WTC11 (cell line): ENCODE data around the gene VPS4A. TPM values are rescaled to one million over a fixed set of nuclear protein-coding genes. Genes with fewer than 3 reads are reported as not detected.

Source experiments
- ATAC-seq: fragments of 200-7000 bp; cut with Tn5 transposase; 2 replicates; pipeline ENCODE4 v1.10.0; 2021; ENCODE audit warnings: mild to moderate bottlenecking, moderate library complexity
- CTCF ChIA-PET: fragments of 300-600 bp; sonication (Branson Sonifier 250); formaldehyde crosslinking; loops from one replicate; lab custom pipeline; 2021; ENCODE audit warnings: antibody characterized with exemption; lab: Charles Lee
- POLR2A ChIA-PET: fragments of 350-600 bp; sonication (Branson Sonifier 250); formaldehyde crosslinking; loops from one replicate; lab custom pipeline; 2021; ENCODE audit warnings: antibody characterized with exemption; lab: Charles Lee
- DNase-seq: peaks from one replicate; pipeline ENCODE4 v3.0.0; 2021; ENCODE audit warnings: low spot score
- H3K27ac Mint-ChIP-seq: 2 replicates; pipeline ENCODE4 v1.8.0; 2021; ENCODE audit warnings: mixed read lengths
- H3K27me3 Mint-ChIP-seq: 2 replicates; pipeline ENCODE4 v1.8.0; 2021; ENCODE audit warnings: low read depth, mild to moderate bottlenecking, moderate library complexity, mixed read lengths
- H3K36me3 Mint-ChIP-seq: 2 replicates; pipeline ENCODE4 v1.8.0; 2021; ENCODE audit warnings: mixed read lengths
- H3K4me1 Mint-ChIP-seq: 2 replicates; pipeline ENCODE4 v1.8.0; 2022; ENCODE audit warnings: mixed read lengths
- H3K4me3 Mint-ChIP-seq: 2 replicates; pipeline ENCODE4 v1.8.0; 2021; ENCODE audit warnings: mild to moderate bottlenecking, moderate library complexity, mixed read lengths
- H3K9me3 Mint-ChIP-seq: 2 replicates; pipeline ENCODE4 v1.8.0; 2021; ENCODE audit warnings: mixed read lengths
- ATF3 ChIP-seq: sonication (generic); formaldehyde crosslinking; conservative IDR thresholded peaks from 2 replicates; pipeline ENCODE4 v1.8.1; 2022; ENCODE audit warnings: mild to moderate bottlenecking, missing genetic modification reagents
- CBFB ChIP-seq: sonication (generic); formaldehyde crosslinking; IDR thresholded peaks from 2 replicates; pipeline ENCODE4 v1.8.1; 2022; ENCODE audit warnings: mild to moderate bottlenecking, low read depth, missing genetic modification reagents
- CREB1 ChIP-seq: sonication (generic); formaldehyde crosslinking; IDR thresholded peaks from 2 replicates; pipeline ENCODE4 v1.8.0; 2023; ENCODE audit warnings: mild to moderate bottlenecking, missing genetic modification reagents
- CREM ChIP-seq: sonication (generic); formaldehyde crosslinking; IDR thresholded peaks from 2 replicates; pipeline ENCODE4 v1.8.1; 2022; ENCODE audit warnings: mild to moderate bottlenecking, missing genetic modification reagents, moderate library complexity
- ELF4 ChIP-seq: sonication (generic); formaldehyde crosslinking; IDR thresholded peaks from 2 replicates; pipeline ENCODE4 v1.8.1; 2022; ENCODE audit warnings: low read depth, mild to moderate bottlenecking, moderate library complexity, missing genetic modification reagents
- EMX1 ChIP-seq: fragments of 250-450 bp; sonication (Bioruptor Pico); IDR thresholded peaks from 2 replicates; pipeline ENCODE4 v1.8.0; 2021; ENCODE audit warnings: mild to moderate bottlenecking
- ETV6 ChIP-seq: sonication (generic); formaldehyde crosslinking; IDR thresholded peaks from 2 replicates; pipeline ENCODE4 v1.8.1; 2022; ENCODE audit warnings: mild to moderate bottlenecking, missing genetic modification reagents
- FOXJ3 ChIP-seq: sonication (generic); formaldehyde crosslinking; IDR thresholded peaks from 2 replicates; pipeline ENCODE4 v1.9.0; 2021; ENCODE audit warnings: missing genetic modification reagents, mild to moderate bottlenecking, borderline replicate concordance
- FOXK1 ChIP-seq: sonication (generic); formaldehyde crosslinking; IDR thresholded peaks from 2 replicates; pipeline ENCODE4 v1.8.0; 2022; ENCODE audit warnings: mild to moderate bottlenecking, moderate library complexity, missing genetic modification reagents
- FOXP4 ChIP-seq: sonication (generic); formaldehyde crosslinking; IDR thresholded peaks from 2 replicates; pipeline ENCODE4 v1.8.0; 2022; ENCODE audit warnings: mild to moderate bottlenecking, missing genetic modification reagents
- HMGA2 ChIP-seq: fragments of 250-450 bp; sonication (Bioruptor Pico); IDR thresholded peaks from 2 replicates; pipeline ENCODE4 v1.4.0; 2021; ENCODE audit warnings: mild to moderate bottlenecking, moderate library complexity
- IRF1 ChIP-seq: sonication (generic); formaldehyde crosslinking; IDR thresholded peaks from 2 replicates; pipeline ENCODE4 v1.8.0; 2023; ENCODE audit warnings: missing genetic modification reagents
- MLX ChIP-seq: sonication (generic); formaldehyde crosslinking; IDR thresholded peaks from 2 replicates; pipeline ENCODE4 v1.8.1; 2023; ENCODE audit warnings: mild to moderate bottlenecking, missing genetic modification reagents, moderate library complexity
- NFATC4 ChIP-seq: fragments of 250-450 bp; sonication (Bioruptor Pico); IDR thresholded peaks from 2 replicates; pipeline ENCODE4 v1.9.0; 2021; ENCODE audit warnings: mild to moderate bottlenecking
- NFE2L1 ChIP-seq: sonication (generic); formaldehyde crosslinking; IDR thresholded peaks from 2 replicates; pipeline ENCODE4 v1.8.1; 2023; ENCODE audit warnings: missing genetic modification reagents
- NR3C1 ChIP-seq: sonication (generic); formaldehyde crosslinking; conservative IDR thresholded peaks from 2 replicates; pipeline ENCODE4 v1.8.1; 2023; ENCODE audit warnings: low read depth, mild to moderate bottlenecking, missing genetic modification reagents
- RORB ChIP-seq: fragments of 250-450 bp; sonication (Bioruptor Pico); IDR thresholded peaks from 2 replicates; pipeline ENCODE4 v1.9.0; 2021; ENCODE audit warnings: mild to moderate bottlenecking
- SMAD4 ChIP-seq: sonication (generic); formaldehyde crosslinking; IDR thresholded peaks from 2 replicates; pipeline ENCODE4 v1.8.0; 2022; ENCODE audit warnings: mild to moderate bottlenecking, missing genetic modification reagents
- SOX15 ChIP-seq: fragments of 250-450 bp; sonication (Bioruptor Pico); IDR thresholded peaks from 2 replicates; pipeline ENCODE4 v1.9.0; 2021; ENCODE audit warnings: mild to moderate bottlenecking
- SP1 ChIP-seq: sonication (generic); formaldehyde crosslinking; conservative IDR thresholded peaks from 2 replicates; pipeline ENCODE4 v1.8.1; 2022; ENCODE audit warnings: missing genetic modification reagents
- STAT6 ChIP-seq: sonication (generic); formaldehyde crosslinking; conservative IDR thresholded peaks from 2 replicates; pipeline ENCODE4 v1.8.1; 2023; ENCODE audit warnings: mild to moderate bottlenecking, low read depth, missing genetic modification reagents, moderate library complexity
- TEAD4 ChIP-seq: sonication (generic); formaldehyde crosslinking; IDR thresholded peaks from 2 replicates; pipeline ENCODE4 v1.8.0; 2022; ENCODE audit warnings: mild to moderate bottlenecking, missing genetic modification reagents
- USF2 ChIP-seq: sonication (generic); formaldehyde crosslinking; IDR thresholded peaks from 2 replicates; pipeline ENCODE4 v1.8.1; 2023; ENCODE audit warnings: mild to moderate bottlenecking, missing genetic modification reagents, moderate library complexity
- ZNF232 ChIP-seq: sonication (generic); formaldehyde crosslinking; IDR thresholded peaks from 2 replicates; pipeline ENCODE4 v1.8.0; 2022; ENCODE audit warnings: mild to moderate bottlenecking, missing genetic modification reagents
- ZNF263 ChIP-seq: sonication (generic); formaldehyde crosslinking; IDR thresholded peaks from 2 replicates; pipeline ENCODE4 v1.8.1; 2022; ENCODE audit warnings: low read depth, mild to moderate bottlenecking, moderate library complexity, missing genetic modification reagents
- ZNF281 ChIP-seq: sonication (generic); formaldehyde crosslinking; IDR thresholded peaks from 2 replicates; pipeline ENCODE4 v1.8.0; 2023; ENCODE audit warnings: mild to moderate bottlenecking, missing genetic modification reagents
- ZNF423 ChIP-seq: fragments of 250-450 bp; sonication (Bioruptor Pico); IDR thresholded peaks from 2 replicates; pipeline ENCODE4 v2.1.2; 2022; ENCODE audit warnings: mild to moderate bottlenecking, moderate library complexity
- total RNA-seq: library from RNA; stranded (reverse); gene quantifications from 3 replicates; pipeline ENCODE4 v1.2.3, GENCODE V29; 2021

VPS4A gene
- total RNA-seq, 1 experiment from 2014 or later, result 28.3 TPM

GRCh38 chr16:69330286-69331109, 19.3 kb downstream of the VPS4A start, which contains the start of gene PDF (continued):
- TF ChIP-seq FOXP4 (peak; percentile 36; the same call in 1 of the 2 replicates), ELF4 (CRISPR knock-in tag) (0 out of 2 replicates have a peak, but pooled peaks have one; percentile 84), EMX1 (CRISPR knock-in tag) (peak; percentile 59; the same call in 1 of the 2 replicates), SP1 (CRISPR knock-in tag) (peak; percentile 95), TEAD4 (CRISPR knock-in tag) (no peak), HMGA2 (CRISPR knock-in tag) (no peak), CBFB (CRISPR knock-in tag) (no peak), CREB1 (CRISPR knock-in tag) (peak; percentile 81; the same call in 1 of the 2 replicates), NR3C1 (CRISPR knock-in tag) (no peak), USF2 (CRISPR knock-in tag) (peak; percentile 31; the same call in 1 of the 2 replicates), ETV6 (no peak), FOXJ3 (CRISPR knock-in tag) (no peak), NFATC4 (CRISPR knock-in tag) (peak; percentile 93), STAT6 (CRISPR knock-in tag) (no peak), SMAD4 (CRISPR knock-in tag) (no peak)

GRCh38 chr16:69334696-69335095, 23.5 kb downstream of the VPS4A start:
- no peaks in the 10 kb centered on the region for H3K27me3 Mint-ChIP-seq
- ChIA-PET CTCF (no interaction called here), POLR2A (no interaction called here)
- DNase-seq, result no peak
- H3K4me3 Mint-ChIP-seq, result no peak overlapping the region
- no peak for ATAC-seq
- H3K27ac Mint-ChIP-seq, result no peak overlapping the region
- H3K36me3 Mint-ChIP-seq, result peaks cover 49% of the 10 kb centered on the region
- H3K4me1 Mint-ChIP-seq, result peaks cover 7% of the 10 kb centered on the region
- H3K9me3 Mint-ChIP-seq, result no peaks in the 10 kb centered on the region
- TF ChIP-seq CREM (no peak), SOX15 (CRISPR knock-in tag) (no peak), MLX (no peak), ATF3 (CRISPR knock-in tag) (no peak), USF2 (CRISPR knock-in tag) (no peak), ZNF423 (CRISPR knock-in tag) (no peak), RORB (CRISPR knock-in tag) (no peak), ZNF281 (CRISPR knock-in tag) (no peak), NFE2L1 (CRISPR knock-in tag) (no peak), IRF1 (CRISPR knock-in tag) (no peak), FOXK1 (no peak), ZNF263 (CRISPR knock-in tag) (no peak), ZNF232 (CRISPR knock-in tag) (no peak)
